GM19025 (cell line): Measurements from ENCODE around the gene TM4SF1.

Experiments
- ATAC-seq: cut with Tn5 transposase; IDR thresholded peaks from one replicate; pipeline ENCODE4 v1.9.1; 2021; ENCODE audit warnings: mild to moderate bottlenecking, low read depth, moderate library complexity; ENCODE audit not compliant: unreplicated experiment

TM4SF1 gene

GRCh38 chr3:149376718-149377407 is 586 bp downstream of the TM4SF1 start:
- no peak for ATAC-seq

GRCh38 chr3:149375501-149376196 is 1.8 kb downstream of the TM4SF1 start:
- no peak for ATAC-seq

- ATAC-seq, result no peak
Observed at GRCh38 chr3:149374793-149375500, 2.5 kb downstream of the TM4SF1 start.

- no peak for ATAC-seq
Observed at GRCh38 chr3:149374391-149374790, 3.1 kb downstream of the TM4SF1 start.

GRCh38 chr3:149373235-149374125 is 4.0 kb downstream of the TM4SF1 start:
- ATAC-seq, result no peak

GRCh38 chr3:149371723-149372114 is 5.7 kb downstream of the TM4SF1 start:
- ATAC-seq, result no peak

- no peak for ATAC-seq
Observed at GRCh38 chr3:149371001-149371722, 6.3 kb downstream of the TM4SF1 start.

- ATAC-seq, result no peak
Observed at GRCh38 chr3:149369991-149370866, 7.2 kb downstream of the TM4SF1 start.

- no peak for ATAC-seq
Observed at GRCh38 chr3:149368674-149369497, 8.6 kb downstream of the TM4SF1 start.

GRCh38 chr3:149368201-149368673 is 9.2 kb downstream of the TM4SF1 start:
- ATAC-seq, result no peak

GRCh38 chr3:149366941-149367840 is 10.3 kb downstream of the TM4SF1 start:
- no peak for ATAC-seq

- no peak for ATAC-seq
Observed at GRCh38 chr3:149366031-149366430, 11.4 kb downstream of the TM4SF1 start.

GRCh38 chr3:149364624-149365023 is 12.8 kb downstream of the TM4SF1 start:
- no peak for ATAC-seq

- ATAC-seq, result no peak
Observed at GRCh38 chr3:149363053-149363452, 14.4 kb downstream of the TM4SF1 start.

GRCh38 chr3:149362366-149362765 is 15.1 kb downstream of the TM4SF1 start:
- no peak for ATAC-seq

- no peak for ATAC-seq
Observed at GRCh38 chr3:149356630-149357029, 20.8 kb downstream of the TM4SF1 start.

- ATAC-seq, result no peak
Observed at GRCh38 chr3:149356044-149356592, 21.3 kb downstream of the TM4SF1 start.
